ENCODE measurements around the gene SFXN3.

SFXN3 gene

GRCh38 chr10:101071267-101071884 is 40.3 kb downstream of the SFXN3 start:
- TF ChIP-seq, protein P1, sequence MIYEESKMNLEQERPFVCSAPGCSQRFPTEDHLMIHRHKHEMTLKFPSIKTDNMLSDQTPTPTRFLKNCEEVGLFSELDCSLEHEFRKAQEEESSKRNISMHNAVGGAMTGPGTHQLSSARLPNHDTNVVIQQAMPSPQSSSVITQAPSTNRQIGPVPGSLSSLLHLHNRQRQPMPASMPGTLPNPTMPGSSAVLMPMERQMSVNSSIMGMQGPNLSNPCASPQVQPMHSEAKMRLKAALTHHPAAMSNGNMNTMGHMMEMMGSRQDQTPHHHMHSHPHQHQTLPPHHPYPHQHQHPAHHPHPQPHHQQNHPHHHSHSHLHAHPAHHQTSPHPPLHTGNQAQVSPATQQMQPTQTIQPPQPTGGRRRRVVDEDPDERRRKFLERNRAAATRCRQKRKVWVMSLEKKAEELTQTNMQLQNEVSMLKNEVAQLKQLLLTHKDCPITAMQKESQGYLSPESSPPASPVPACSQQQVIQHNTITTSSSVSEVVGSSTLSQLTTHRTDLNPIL (CRISPR knock-in tag; IDR thresholded peaks at IDR 0.05; ENCODE audit: low read depth) = no peak
- TF ChIP-seq ZFP3 (CRISPR knock-in tag; IDR thresholded peaks at IDR 0.05) (no peak), ZC3H10 (CRISPR knock-in tag; IDR thresholded peaks at IDR 0.05) (no peak), GLIS3 (CRISPR knock-in tag; IDR thresholded peaks at IDR 0.05) (no peak), ESRRG (CRISPR knock-in tag; IDR thresholded peaks at IDR 0.05) (no peak), BACH2 (CRISPR knock-in tag; IDR thresholded peaks at IDR 0.05; ENCODE audit: borderline replicate concordance) (no peak), CSDC2 (CRISPR knock-in tag; IDR thresholded peaks at IDR 0.05) (no peak), ZFP30 (CRISPR knock-in tag; IDR thresholded peaks at IDR 0.05) (no peak)
- TF ChIP-seq, protein P2, sequence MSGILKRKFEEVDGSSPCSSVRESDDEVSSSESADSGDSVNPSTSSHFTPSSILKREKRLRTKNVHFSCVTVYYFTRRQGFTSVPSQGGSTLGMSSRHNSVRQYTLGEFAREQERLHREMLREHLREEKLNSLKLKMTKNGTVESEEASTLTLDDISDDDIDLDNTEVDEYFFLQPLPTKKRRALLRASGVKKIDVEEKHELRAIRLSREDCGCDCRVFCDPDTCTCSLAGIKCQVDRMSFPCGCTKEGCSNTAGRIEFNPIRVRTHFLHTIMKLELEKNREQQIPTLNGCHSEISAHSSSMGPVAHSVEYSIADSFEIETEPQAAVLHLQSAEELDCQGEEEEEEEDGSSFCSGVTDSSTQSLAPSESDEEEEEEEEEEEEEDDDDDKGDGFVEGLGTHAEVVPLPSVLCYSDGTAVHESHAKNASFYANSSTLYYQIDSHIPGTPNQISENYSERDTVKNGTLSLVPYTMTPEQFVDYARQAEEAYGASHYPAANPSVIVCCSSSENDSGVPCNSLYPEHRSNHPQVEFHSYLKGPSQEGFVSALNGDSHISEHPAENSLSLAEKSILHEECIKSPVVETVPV (CRISPR knock-in tag; IDR thresholded peaks at IDR 0.05) = no peak
- ATAC-seq = no peak

- ATAC-seq = no peak
Measured at GRCh38 chr10:101071885-101072433, 40.9 kb downstream of the SFXN3 start.

GRCh38 chr10:101072923-101073322 is 41.9 kb downstream of the SFXN3 start:
- ATAC-seq = no peak
- TF ChIP-seq TCF4 (CRISPR knock-in tag; IDR thresholded peaks at IDR 0.05; ENCODE audit: borderline replicate concordance) (no peak), OSR1 (CRISPR knock-in tag; IDR thresholded peaks at IDR 0.05) (no peak), TOX (CRISPR knock-in tag; IDR thresholded peaks at IDR 0.05; ENCODE audit: borderline replicate concordance) (no peak)

More at GRCh38 chr10:101071885-101072433, 40.9 kb downstream of the SFXN3 start:
- TF ChIP-seq CSDC2 (CRISPR knock-in tag; IDR thresholded peaks at IDR 0.05) (no peak), TSHZ2 (CRISPR knock-in tag; IDR thresholded peaks at IDR 0.05) (no peak), ZFP30 (CRISPR knock-in tag; IDR thresholded peaks at IDR 0.05) (no peak), ZFP3 (CRISPR knock-in tag; IDR thresholded peaks at IDR 0.05) (no peak), ZNF70 (CRISPR knock-in tag; IDR thresholded peaks at IDR 0.05) (no peak), OSR1 (CRISPR knock-in tag; IDR thresholded peaks at IDR 0.05) (no peak), RARB (CRISPR knock-in tag; IDR thresholded peaks at IDR 0.05) (no peak), ARNTL (CRISPR knock-in tag; IDR thresholded peaks at IDR 0.05; ENCODE audit: borderline replicate concordance, low read depth) (no peak), ZNF565 (CRISPR knock-in tag; conservative IDR thresholded peaks at IDR 0.05; ENCODE audit: low read depth) (no peak), ZNF8 (CRISPR knock-in tag; IDR thresholded peaks at IDR 0.05) (no peak), BACH2 (CRISPR knock-in tag; IDR thresholded peaks at IDR 0.05; ENCODE audit: borderline replicate concordance) (no peak)
- TF ChIP-seq, protein P3, sequence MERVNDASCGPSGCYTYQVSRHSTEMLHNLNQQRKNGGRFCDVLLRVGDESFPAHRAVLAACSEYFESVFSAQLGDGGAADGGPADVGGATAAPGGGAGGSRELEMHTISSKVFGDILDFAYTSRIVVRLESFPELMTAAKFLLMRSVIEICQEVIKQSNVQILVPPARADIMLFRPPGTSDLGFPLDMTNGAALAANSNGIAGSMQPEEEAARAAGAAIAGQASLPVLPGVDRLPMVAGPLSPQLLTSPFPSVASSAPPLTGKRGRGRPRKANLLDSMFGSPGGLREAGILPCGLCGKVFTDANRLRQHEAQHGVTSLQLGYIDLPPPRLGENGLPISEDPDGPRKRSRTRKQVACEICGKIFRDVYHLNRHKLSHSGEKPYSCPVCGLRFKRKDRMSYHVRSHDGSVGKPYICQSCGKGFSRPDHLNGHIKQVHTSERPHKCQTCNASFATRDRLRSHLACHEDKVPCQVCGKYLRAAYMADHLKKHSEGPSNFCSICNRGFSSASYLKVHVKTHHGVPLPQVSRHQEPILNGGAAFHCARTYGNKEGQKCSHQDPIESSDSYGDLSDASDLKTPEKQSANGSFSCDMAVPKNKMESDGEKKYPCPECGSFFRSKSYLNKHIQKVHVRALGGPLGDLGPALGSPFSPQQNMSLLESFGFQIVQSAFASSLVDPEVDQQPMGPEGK (CRISPR knock-in tag; IDR thresholded peaks at IDR 0.05; ENCODE audit: borderline replicate concordance) = no peak
- TF ChIP-seq, protein P2 (CRISPR knock-in tag; IDR thresholded peaks at IDR 0.05) = no peak
